ENCODE data around the gene WDR26. TPM values are rescaled to one million over a fixed set of nuclear protein-coding genes. Genes with fewer than 3 reads are reported as not detected.

Gene WDR26
- total RNA-seq, 1 donor from 2014 or later, result 83.9 TPM

- H3K27ac Mint-ChIP-seq, result peak overlapping the region; percentile 67
- no peaks in the 10 kb centered on the region for H3K27me3 Mint-ChIP-seq
- no peaks in the 10 kb centered on the region for H3K36me3 Mint-ChIP-seq (ENCODE audit: insufficient read depth)
- H3K4me3 Mint-ChIP-seq (ENCODE audit: low read depth), result no peak overlapping the region
- DNase-seq (ENCODE audit: low spot score, unreplicated experiment), result no peak
- TF ChIP-seq CTCF (IDR thresholded peaks at IDR 0.05; ENCODE audit: unreplicated experiment), result no peak
- H3K4me1 Mint-ChIP-seq (ENCODE audit: low read depth), result peaks cover 21% of the 10 kb centered on the region
- no peaks in the 10 kb centered on the region for H3K9me3 Mint-ChIP-seq (ENCODE audit: low read depth)
Measured at GRCh38 chr1:224456637-224456953, 22.0 kb upstream of the WDR26 start.

GRCh38 chr1:224454402-224455055 lies 19.9 kb upstream of the WDR26 start:
- Mint-ChIP-seq H3K4me1 (ENCODE audit: low read depth) (peaks cover 21% of the 10 kb centered on the region), H3K4me3 (ENCODE audit: low read depth) (peak overlapping the region; percentile 40), H3K36me3 (ENCODE audit: insufficient read depth) (no peaks in the 10 kb centered on the region), H3K9me3 (ENCODE audit: low read depth) (no peaks in the 10 kb centered on the region), H3K27me3 (no peaks in the 10 kb centered on the region), H3K27ac (peak overlapping the region; percentile 96)
- no peak for DNase-seq (ENCODE audit: low spot score, unreplicated experiment)
- no peak for TF ChIP-seq CTCF (IDR thresholded peaks at IDR 0.05; ENCODE audit: unreplicated experiment)

GRCh38 chr1:224450561-224451350 lies 16.2 kb upstream of the WDR26 start:
- TF ChIP-seq CTCF (IDR thresholded peaks at IDR 0.05; ENCODE audit: unreplicated experiment), result no peak
- Mint-ChIP-seq H3K27me3 (no peaks in the 10 kb centered on the region), H3K4me3 (ENCODE audit: low read depth) (no peak overlapping the region), H3K36me3 (ENCODE audit: insufficient read depth) (no peaks in the 10 kb centered on the region), H3K4me1 (ENCODE audit: low read depth) (peaks cover 14% of the 10 kb centered on the region), H3K27ac (peak overlapping the region; percentile 60), H3K9me3 (ENCODE audit: low read depth) (no peaks in the 10 kb centered on the region)
- no peak for DNase-seq (ENCODE audit: low spot score, unreplicated experiment)

GRCh38 chr1:224450159-224450558 lies 15.6 kb upstream of the WDR26 start:
- H3K27me3 Mint-ChIP-seq, result no peaks in the 10 kb centered on the region
- no peaks in the 10 kb centered on the region for H3K9me3 Mint-ChIP-seq (ENCODE audit: low read depth)
- H3K36me3 Mint-ChIP-seq (ENCODE audit: insufficient read depth), result no peaks in the 10 kb centered on the region
- H3K4me3 Mint-ChIP-seq (ENCODE audit: low read depth), result no peak overlapping the region
- TF ChIP-seq CTCF (IDR thresholded peaks at IDR 0.05; ENCODE audit: unreplicated experiment), result no peak
- H3K27ac Mint-ChIP-seq, result no peak overlapping the region
- no peak for DNase-seq (ENCODE audit: low spot score, unreplicated experiment)
- H3K4me1 Mint-ChIP-seq (ENCODE audit: low read depth), result peaks cover 14% of the 10 kb centered on the region

- H3K4me3 Mint-ChIP-seq (ENCODE audit: low read depth), result no peak overlapping the region
- no peaks in the 10 kb centered on the region for H3K36me3 Mint-ChIP-seq (ENCODE audit: insufficient read depth)
- no peak overlapping the region for H3K27ac Mint-ChIP-seq
- no peaks in the 10 kb centered on the region for H3K27me3 Mint-ChIP-seq
- peaks cover under 1% of the 10 kb centered on the region for H3K4me1 Mint-ChIP-seq (ENCODE audit: low read depth)
- TF ChIP-seq CTCF (IDR thresholded peaks at IDR 0.05; ENCODE audit: unreplicated experiment), result no peak
- no peak for DNase-seq (ENCODE audit: low spot score, unreplicated experiment)
- no peaks in the 10 kb centered on the region for H3K9me3 Mint-ChIP-seq (ENCODE audit: low read depth)
Measured at GRCh38 chr1:224448453-224449017, 13.9 kb upstream of the WDR26 start.

Data from progenitor cell of endocrine pancreas (in vitro differentiated cells).